HG02840 (cell line): ENCODE data around the gene DLGAP1.

ENCODE experiments used
- ATAC-seq: cut with Tn5 transposase; IDR thresholded peaks from one replicate; pipeline ENCODE4 v1.9.1; 2021; ENCODE audit warnings: mild to moderate bottlenecking, moderate library complexity, moderate number of reproducible peaks; ENCODE audit not compliant: unreplicated experiment, low FRiP score

DLGAP1 gene

DNA sequence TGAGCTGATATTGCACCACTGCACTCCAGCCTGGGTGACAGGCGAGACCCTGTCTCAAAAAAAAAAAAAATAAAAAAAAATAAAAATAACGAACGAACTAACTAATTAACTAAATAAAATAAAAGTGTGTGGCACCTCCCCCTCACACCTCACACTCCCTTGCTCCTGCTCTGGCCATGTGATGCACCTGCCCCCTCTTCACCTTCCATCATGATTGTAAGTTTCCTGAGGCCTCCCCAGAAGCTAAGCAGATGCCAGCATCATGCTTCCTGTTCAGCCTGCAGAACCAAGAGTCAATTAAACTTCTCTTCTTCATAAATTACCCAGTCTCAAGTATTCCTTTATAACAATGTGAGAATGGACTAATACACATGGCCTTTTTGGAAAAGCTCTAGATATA, 773.0 kb downstream of the DLGAP1 start:
- ATAC-seq = no peak

DNA sequence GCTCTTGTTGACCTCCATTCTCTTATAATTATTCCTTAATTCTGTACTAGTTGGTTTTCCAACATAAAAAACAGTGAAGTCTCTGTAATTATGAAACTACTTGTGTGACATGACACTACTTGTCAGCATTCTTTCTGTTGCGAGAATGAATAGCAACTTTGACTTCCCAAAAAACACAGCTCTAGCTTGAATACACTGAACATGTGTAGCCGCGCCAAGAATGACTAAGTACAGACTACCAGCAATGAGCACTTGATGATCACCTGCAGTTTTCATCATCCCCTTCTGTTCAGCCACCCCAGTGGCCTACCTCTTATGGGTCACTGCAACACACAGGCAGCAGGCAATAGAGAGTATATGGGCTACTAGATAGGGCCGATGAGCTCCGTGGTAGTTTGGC, 775.9 kb downstream of the DLGAP1 start:
- ATAC-seq = no peak

DNA sequence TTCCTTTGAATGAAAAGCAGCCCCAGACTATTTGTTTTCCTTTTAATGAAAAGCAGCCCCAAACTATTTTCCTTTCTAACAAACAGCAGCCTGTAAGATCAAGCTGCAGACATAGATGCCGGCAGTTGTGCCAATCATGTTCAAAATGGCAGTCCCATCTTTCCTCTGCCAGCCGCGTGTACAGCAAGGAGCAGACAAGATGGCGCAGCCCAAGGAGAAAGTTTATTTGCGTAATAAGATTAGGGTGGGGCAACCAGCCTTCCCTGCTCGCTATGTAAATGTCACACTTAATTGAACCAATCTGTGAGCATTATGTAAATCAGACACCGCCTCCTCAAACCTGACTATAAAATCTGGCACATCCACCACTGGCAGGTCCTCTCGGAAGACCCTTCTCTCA, 779.1 kb downstream of the DLGAP1 start:
- no peak for ATAC-seq

DNA sequence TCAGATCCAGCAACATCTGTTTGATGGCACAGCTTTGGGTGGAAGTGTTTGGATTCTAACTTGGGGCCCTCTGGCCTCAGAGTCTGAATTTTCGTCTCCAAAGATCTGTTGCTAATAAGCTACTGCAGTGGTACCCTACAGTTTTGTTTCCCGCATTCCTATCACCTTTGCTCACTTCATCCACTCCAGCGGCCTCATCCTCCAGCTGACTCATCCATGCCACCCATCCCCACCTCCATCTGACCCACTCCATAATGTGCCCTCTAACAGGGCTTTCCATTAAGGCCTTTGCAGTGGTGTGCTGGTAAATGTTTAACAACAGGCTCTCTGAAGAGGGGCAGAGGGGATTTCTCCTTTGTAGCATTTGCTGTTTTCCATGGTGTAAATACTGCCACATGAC, 779.7 kb downstream of the DLGAP1 start:
- no peak for ATAC-seq

DNA sequence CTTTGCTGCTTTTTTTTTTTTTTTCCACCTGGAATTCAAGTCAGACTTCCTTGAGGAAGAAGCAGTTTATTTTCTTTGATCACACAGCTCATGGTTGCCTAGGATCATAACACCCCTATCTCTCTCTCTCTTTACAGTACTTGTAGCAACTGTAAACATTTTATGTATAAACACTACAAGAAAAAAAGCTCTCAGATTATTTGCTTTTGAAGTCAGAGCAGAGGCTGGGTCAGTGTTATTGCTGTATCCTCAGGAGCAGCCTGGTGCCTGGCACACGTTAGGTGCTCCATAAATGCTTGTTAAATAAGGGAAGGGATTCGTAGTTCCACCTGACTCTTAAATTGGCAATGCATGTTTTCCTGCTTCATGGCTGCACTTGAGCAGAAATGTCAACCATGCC, 783.9 kb downstream of the DLGAP1 start:
- ATAC-seq = no peak

DNA sequence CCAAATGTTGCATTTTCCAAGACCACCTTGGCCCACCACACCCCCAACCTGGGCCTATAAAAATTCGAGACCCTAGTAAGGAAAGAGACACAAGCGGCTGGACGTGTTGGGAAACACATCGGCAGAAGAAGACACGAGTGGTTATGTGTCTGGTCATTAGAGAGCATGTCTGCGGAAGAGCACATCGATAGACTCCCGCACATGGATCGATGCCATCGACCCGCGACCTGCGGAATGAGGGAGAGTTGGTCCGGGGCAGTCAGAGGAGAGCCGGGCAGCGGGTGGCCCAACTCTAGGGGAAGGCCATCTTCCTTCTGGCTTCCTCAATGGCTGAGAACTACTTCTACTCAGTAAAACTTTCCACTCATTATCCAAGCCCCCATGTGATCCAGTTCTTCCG, 785.7 kb downstream of the DLGAP1 start:
- ATAC-seq = no peak

DNA sequence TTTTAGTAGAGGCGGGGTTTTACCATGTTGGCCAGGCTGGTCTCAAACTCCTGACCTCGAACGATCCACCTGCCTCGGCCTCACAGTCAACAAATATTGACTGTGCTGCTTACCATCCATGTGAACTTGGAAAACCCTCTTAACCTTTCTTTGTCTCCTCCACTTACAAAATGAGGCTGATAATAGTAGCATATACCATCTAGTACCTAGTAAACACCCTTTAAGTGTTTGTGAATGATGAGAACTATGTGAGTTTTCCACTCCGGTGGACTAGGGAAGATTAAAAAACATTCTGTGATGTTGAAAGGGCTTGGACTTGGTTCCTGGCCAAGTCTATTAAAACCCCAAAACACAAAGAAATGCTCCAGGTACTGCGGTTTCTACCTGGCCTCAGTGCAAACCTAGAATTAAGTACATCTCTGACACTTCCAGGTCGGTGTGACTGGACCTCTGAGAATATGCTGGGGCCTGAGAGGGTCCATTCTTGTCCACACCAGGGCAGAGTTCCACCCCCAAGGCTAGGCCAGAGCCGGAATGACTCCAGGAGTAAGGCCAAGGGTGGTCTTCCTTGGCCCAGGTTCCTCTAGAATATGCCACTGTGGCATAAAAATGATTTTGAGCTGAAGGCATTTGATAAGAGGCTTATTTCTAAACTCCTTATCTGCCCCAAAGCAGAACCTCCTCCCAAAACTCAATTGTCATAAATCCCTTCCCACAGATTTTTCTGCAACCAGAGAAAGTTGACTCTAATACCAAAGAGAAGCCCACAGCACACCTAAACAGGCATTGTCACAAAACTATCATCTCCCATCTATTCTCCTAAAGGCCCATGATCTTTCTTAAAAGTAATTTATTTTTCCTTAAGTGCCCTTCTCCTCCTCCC, 787.6 kb downstream of the DLGAP1 start:
- no peak for ATAC-seq

DNA sequence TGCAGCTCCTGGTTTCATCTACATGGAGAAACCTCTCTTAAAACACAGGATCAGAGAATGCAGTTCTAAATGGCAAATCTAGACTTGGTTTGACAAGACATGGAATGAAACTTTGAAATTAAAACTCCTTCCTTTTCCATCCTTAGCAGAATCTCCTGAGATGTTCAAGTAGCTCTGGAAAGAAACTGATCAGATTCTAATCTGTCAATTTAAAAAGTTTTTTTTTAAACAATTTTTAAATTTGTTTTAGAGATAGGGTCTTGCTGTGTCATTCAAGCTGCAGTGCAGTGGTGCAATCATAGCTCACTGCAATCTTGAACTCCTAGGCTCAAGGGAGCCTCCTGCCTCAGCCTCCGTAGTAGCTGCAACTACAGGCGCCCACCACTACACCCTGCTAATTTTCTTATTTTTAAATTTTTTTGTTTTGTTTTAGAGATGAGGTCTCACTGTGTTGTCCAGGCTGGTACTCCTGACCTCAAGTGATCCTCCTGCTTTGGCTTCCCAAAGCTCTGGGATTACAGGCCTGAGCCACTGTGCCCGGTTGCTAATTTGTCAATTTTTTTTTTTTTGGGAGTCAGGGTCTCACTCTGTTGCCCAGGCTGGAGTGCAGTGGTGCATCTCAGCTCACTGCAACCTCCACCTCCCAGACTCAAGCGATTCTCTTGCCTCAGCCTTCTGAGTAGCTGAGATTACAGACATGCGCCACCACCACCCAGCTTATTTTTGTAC, 788.4 kb downstream of the DLGAP1 start:
- no peak for ATAC-seq

DNA sequence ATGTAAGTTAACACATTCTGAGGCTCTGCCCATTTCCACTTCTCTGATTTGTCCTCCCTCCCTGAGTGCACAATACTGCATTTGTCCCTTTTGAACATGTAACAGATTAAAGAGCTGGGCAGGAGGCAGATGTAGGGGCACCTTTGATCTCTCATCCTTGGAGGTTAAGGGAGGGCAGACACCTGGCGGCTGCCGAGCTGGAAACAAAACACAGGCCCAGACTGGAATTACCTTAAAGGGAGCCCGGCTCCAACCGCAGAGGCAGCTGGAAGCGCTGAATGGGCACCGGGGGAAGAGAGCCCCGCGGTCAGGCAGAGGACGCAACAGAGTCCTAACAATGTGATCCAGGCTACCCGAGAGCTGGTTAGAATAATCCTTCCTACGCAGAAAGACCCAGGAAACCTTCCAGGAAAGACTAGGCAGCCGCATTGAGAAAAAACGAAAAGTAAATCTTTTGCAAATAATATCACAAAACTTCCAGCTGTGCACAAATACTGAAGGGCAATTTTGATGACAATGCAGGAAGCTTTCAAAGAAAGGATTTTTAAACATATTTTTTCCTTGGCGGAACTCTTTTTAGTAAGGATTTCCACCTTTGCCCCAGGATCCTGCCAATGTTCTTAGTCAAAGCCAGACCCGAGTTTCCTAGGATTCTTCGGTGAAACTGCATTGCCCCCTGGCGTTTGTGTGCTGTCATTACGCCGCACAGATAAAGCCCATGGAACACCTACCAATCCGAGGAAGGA, 789.2 kb downstream of the DLGAP1 start:
- no peak for ATAC-seq

DNA sequence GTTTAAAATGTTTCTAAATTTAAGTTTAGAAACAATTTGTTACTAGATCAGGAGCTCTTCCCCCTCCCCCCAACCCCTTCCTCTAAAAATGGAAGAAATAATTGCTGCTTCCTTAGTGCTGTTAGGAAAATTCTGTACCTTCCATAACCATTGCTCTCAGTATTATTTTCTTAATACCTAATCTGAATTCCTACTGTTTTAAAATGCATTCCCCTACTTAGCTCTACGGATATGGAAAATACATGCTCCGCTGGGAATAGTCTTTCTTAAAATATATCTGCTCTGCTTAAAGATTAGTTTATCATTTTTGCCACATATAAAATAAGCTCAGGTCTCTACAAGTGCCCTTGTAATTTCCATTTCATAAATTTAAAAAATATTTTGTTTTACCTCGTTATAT, 789.9 kb downstream of the DLGAP1 start:
- ATAC-seq = no peak

DNA sequence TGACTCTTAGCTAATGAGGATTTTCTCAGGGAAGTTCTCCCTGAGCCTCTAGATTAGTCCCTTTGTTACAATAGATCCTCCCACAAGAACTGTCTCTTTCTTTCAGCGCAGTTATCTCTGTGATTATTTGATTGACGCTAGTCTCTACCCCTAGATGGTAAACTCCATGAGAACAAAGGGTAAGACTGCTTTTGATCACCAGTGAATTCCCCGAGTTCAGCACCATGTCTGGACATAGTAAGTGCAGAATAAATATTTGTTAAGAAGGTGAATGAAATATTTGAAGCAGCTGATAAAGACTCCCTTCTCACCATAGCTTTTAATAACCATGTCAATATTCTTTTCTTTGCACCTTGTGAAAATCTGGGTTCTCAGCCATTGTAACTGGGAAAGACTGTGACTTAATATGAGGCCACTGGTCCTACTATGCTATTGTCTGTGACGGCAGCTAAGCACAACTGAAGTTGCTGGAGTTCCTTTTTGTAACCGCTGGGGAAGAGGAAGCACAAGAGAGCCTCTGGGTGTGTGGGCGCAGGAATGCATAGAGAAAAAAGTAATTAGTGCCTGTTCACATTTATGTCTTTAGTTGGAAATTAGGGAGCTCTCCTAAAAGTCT, 790.4 kb downstream of the DLGAP1 start:
- no peak for ATAC-seq

DNA sequence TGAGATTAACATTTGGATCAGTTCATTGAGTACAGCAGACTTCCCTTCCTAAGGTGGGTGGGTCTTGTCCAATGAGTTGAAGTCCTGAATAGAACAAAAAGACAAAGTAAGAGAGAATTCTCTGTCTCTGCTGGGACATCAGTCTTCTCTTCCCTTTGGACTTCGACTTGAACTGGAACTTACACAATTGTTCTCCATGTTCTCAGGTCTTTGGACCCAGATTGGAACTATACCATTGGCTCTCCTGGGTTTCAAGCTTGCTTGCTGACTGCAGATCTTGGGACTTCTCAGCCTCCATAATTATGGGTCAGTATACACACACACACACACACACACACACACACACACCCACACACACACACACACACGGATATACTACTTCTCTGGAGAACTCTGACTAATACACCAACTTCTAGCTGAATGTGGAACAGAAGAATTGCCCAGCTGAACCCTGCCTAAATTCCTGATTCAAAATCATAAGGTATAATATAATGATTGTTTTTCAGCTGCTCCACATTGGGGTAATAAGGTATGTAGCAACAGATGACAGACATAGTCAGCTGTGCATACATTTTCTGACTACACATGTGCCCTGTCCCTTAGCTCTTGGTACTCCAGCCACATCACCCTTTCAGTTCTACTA, 791.1 kb downstream of the DLGAP1 start:
- no peak for ATAC-seq

DNA sequence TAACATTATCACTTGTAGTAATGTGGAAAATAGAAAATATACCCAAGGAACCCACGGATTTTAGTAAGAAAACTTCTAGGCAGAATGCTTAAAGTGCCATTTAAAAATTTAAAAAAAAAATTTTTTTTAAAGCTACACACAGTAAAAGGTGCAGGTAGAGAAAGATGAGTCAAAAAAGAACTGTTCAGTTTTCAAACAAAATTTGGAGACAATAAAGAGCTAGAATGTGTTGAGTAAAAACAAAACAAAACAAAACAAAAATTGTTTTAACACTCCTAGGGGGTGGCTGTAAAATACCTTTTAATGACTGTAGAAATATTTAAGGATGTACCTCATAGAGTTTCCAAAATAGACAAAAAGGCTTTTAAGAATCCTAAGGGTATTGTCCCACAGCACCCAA, 793.1 kb downstream of the DLGAP1 start:
- no peak for ATAC-seq

DNA sequence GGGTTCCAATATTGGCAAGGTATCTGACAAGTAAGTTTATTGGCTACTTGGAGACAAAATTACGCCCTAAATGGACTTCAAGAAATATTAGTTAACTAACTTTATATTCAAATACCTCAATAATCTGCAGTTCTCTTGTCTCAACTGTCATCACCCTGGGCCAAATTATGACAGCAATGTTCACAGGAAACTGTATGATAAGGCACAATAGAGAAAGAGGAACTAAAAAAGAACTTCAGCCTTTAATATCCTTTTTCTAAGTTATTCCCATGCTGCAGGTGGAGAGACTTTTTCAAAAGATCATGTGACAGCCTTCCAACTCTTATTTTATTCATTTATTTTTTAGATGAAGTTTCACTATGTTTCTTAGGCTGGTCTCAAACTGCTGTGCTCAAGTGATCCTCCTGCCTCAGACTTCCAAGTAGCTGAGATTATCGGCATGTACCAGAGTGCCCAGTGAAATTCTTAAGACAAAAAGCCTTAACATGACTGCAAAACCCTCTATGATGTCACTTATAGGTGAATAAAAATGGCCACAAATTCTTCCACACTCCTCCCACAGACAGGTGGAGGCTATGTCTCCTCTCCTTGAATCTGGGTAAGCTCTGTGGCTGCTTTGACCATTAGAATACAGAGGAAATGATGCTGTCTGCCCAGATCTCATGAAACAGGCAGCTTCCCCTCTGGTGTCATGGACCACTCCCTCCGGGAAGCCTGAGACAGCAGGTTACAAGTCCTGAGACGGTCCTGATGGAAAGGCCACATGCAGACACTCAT, 794.2 kb downstream of the DLGAP1 start:
- no peak for ATAC-seq

DNA sequence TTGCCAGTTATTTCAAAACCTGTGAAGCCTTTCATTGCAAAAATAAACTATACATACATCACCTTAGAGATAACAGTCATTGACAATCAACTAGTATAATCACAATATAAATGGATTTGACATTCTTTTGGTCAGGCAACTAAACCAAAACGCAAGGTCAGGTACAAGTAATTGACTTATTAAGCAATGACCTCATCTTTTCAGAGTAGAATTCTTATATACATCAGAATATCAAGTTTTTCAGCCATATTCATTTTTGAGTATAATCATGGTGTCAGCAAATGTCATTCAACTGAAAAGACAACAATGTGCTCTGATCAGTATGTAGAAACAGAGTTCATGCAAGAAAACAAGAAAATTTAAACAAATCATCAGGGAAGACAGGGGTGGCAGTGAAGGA, 796.6 kb downstream of the DLGAP1 start:
- no peak for ATAC-seq

DNA sequence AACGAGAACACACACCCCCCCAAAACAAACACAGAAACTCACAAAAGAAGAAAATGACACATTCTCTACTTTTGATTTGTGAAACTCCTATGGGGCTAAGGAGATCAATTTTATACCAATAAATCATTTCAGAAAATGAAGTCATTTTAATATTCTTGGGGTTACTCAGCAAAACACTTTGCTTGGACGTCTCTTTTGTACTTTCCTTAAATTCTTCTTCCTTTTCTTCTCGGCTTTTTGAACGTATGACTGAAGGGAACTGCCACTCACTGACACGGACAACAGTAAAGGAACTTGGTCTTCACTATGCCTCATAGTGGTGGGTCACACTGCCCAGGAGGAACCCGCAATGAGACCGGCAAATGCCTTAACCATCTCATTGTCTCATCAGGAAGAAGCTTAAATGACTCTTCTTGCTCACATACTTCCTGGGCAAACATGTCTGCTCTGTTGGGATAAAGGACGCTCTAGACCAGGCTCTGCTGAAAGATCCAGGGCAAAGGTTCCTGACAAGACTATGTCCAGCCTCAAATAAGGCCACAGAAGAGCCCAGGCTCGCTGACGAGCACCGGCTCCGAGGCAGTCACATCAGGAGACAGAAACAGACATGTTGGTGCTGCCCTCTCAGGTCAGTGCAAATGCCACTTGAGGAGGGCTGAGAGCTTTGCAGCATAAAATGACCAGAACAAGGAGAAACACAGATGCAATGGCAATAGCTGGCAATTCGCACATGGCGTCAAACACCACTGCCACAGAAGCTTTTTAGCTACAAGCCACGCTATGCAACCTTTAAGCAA, 799.7 kb downstream of the DLGAP1 start:
- ATAC-seq = no peak

DNA sequence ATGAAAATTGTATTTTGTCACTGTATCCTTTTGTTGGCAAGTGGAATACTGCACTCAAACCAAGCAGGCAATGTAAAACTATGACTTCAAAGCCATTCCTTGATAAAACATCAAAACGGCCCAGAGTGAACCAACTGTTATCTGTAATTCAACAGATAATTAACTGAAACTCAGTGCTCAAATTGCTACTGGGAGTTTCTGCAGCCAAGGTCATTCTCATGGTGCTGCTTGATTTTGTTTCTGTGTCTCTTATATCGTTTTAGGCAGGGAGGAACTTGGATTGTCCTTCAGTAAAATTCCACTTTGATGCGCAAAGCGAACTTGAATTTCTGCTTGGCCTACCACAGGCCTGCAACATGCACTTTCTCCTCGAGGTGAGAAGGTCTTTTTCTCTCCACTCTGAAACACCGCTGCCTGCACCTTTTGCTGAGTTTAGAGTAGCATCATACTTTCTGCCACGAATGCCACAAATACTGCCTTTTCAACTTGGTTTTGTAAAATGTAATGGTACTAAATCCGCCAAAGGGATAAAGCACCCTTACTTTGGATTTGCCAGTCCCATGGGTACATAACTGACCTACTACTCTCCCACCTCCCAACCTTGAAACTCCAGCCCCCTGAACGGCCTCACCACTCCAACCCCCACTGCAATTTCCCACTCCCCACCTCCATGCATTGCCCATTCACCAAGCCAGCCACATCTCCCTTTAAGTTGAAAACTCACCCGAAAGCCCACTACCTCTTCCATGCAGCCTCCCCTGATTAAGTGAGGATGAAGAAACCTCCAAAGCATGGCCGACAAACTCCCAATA, 800.5 kb downstream of the DLGAP1 start:
- no peak for ATAC-seq

DNA sequence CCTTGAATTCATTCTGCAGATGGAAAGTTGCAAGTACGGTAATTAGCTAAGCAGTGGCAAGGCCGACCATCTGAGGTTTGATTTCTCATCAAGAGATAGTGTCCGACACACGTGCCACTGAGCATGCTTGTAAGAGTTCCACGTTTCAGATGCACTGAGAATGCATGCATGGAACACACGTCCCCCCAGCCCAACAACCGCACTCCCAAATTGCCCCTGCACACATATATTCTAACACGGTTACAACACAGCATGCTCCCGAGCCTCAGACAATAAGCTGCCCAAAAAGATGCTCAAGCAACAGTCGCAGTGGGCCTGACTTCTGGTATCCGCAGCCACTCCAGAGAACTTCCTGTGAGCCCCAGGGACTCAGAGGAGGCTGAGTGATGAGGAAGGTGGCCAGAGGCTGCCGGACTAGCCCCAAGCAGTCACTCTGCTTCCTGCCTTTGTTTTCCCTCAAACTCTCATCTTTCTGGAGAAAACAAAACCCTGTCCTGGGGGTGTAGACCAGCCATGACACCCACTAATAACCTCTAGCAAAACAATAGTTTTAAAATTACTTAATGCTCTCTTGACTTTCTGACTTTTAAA, 801.2 kb downstream of the DLGAP1 start:
- ATAC-seq = no peak
